Dendritic cell treated with granulocyte-macrophage colony-stimulating factor and Interleukin-4, amounts not matched to agents 40 ng/mL and 50 ng/mL, for 4 days (primary cell): Measurements from ENCODE around the gene HLA-A.
"Not testable (repeated sequence)": the region's sequence is repeated elsewhere in the genome, so short reads cannot be mapped to it uniquely, and the experiment has no call there.

Source experiments
- H3K27ac Mint-ChIP-seq: one replicate; pipeline ENCODE4 v1.8.0; 2022; ENCODE audit warnings: mild to moderate bottlenecking, mixed read lengths
- H3K27me3 Mint-ChIP-seq: one replicate; pipeline ENCODE4 v1.8.0; 2022; ENCODE audit warnings: mild to moderate bottlenecking, mixed read lengths
- H3K36me3 Mint-ChIP-seq: one replicate; pipeline ENCODE4 v1.8.0; 2022; ENCODE audit warnings: low read depth, mixed read lengths
- H3K4me1 Mint-ChIP-seq: one replicate; pipeline ENCODE4 v1.8.0; 2022; ENCODE audit warnings: low read depth, mixed read lengths
- H3K4me3 Mint-ChIP-seq: one replicate; pipeline ENCODE4 v1.8.0; 2022; ENCODE audit warnings: mild to moderate bottlenecking, moderate library complexity, mixed read lengths
- H3K9me3 Mint-ChIP-seq: one replicate; pipeline ENCODE4 v1.8.0; 2022; ENCODE audit warnings: mixed read lengths
- intact Hi-C: fragments of 100-400 bp; cut with micrococcal nuclease; formaldehyde crosslinking; loops from one replicate; pipeline ENCODE4 v1.15.0; 2022

The HLA-A gene

GRCh38 chr6:29958921-29959320 lies 16.6 kb downstream of the HLA-A start:
- intact Hi-C loops = no loop called here
- peak overlapping the region; percentile 68 for H3K27ac Mint-ChIP-seq
- no peaks in the 10 kb centered on the region for H3K9me3 Mint-ChIP-seq
- peak overlapping the region; percentile 30 for H3K4me3 Mint-ChIP-seq
- H3K27me3 Mint-ChIP-seq = no peaks in the 10 kb centered on the region
- H3K36me3 Mint-ChIP-seq = no peaks in the 10 kb centered on the region
- peaks cover 60% of the 10 kb centered on the region for H3K4me1 Mint-ChIP-seq

DNA sequence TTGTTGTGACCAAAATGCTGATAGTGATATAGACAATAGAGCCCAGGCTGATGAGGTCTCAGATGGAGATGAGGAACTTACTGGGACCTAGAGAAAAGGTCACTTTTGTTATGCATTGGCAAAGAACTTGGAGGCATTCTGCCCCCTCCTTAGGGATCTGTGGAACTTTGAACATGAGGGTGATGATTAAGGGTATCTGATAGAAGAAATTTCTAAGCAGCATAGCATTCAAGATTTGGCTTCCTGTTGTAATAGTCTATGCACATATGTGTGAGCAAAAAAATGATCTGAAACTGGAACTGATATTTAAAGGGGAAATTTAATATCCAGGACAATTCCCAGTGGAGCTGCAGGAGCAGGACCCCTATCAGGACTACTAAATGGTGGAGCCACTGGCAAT lies 17.1 kb downstream of the HLA-A start:
- Mint-ChIP-seq H3K36me3 (no peaks in the 10 kb centered on the region), H3K4me3 (no peak overlapping the region)

DNA sequence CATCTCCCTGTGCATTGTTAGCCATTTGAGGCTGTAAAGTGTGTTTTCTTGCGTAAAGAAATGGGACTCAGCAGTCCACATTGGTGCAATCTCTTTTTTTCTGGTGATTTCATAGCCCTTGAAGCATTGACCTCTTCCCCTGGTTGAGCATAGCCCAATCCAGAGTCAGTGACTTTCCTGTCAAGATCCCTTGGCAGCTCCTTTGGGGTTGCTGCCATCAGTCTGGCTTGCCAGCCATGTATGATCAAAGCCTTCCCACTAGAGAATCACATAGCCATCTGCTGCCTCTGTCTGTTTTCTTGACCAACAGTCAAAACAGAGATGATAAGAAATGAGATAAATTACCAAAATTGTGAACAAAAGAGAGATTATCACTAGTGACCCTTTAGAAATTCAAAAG lies 19.6 kb downstream of the HLA-A start:
- Mint-ChIP-seq H3K9me3 (no peaks in the 10 kb centered on the region), H3K27ac (no peak overlapping the region), H3K27me3 (no peaks in the 10 kb centered on the region), H3K36me3 (no peaks in the 10 kb centered on the region), H3K4me1 (peaks cover 90% of the 10 kb centered on the region), H3K4me3 (no peak overlapping the region)
- intact Hi-C loops = no loop called here

More for the DNA sequence above, 17.1 kb downstream of the HLA-A start:
- H3K27me3 Mint-ChIP-seq = no peaks in the 10 kb centered on the region
- intact Hi-C loops = no loop called here
- H3K9me3 Mint-ChIP-seq = no peaks in the 10 kb centered on the region
- H3K4me1 Mint-ChIP-seq = peaks cover 66% of the 10 kb centered on the region
- peak overlapping the region; percentile 68 for H3K27ac Mint-ChIP-seq

- H3K9me3 Mint-ChIP-seq, H3K4me3 Mint-ChIP-seq, intact Hi-C loops, H3K36me3 Mint-ChIP-seq, H3K27me3 Mint-ChIP-seq: not testable (repeated sequence)
- H3K27ac Mint-ChIP-seq = peak overlapping the region; percentile 87
- H3K4me1 Mint-ChIP-seq = peaks cover 82% of the 10 kb centered on the region
These were observed 21.4 kb downstream of the HLA-A start for GRCh38 chr6:29963697-29964096.

- Mint-ChIP-seq H3K27me3 (no peaks in the 10 kb centered on the region), H3K27ac (peak overlapping the region; percentile 87), H3K36me3 (no peaks in the 10 kb centered on the region), H3K9me3 (no peaks in the 10 kb centered on the region), H3K4me1 (peaks cover 74% of the 10 kb centered on the region), H3K4me3 (peak overlapping the region; percentile 71)
- intact Hi-C loops = no loop called here
These were observed 22.2 kb downstream of the HLA-A start for GRCh38 chr6:29964518-29964886.

GRCh38 chr6:29964887-29965562 lies 22.7 kb downstream of the HLA-A start:
- H3K9me3 Mint-ChIP-seq = no peaks in the 10 kb centered on the region
- H3K4me3 Mint-ChIP-seq = peak overlapping the region; percentile 71
- peaks cover 71% of the 10 kb centered on the region for H3K4me1 Mint-ChIP-seq

DNA sequence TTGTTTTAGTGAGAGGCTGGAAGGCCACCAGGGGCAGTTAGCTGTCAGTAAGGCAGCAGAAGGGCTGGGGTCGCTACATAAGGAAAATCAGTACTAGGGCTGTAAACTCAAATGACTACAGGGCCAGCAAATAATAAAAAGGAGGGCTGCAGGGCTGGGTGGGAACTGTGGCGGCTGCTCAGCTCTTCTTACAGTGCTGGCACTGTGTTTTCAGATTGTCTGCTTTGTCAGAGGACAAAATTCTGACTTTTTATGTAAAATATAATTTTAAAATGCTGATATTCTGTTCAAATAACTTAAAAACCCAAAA lies 23.2 kb downstream of the HLA-A start:
- peaks cover 67% of the 10 kb centered on the region for H3K4me1 Mint-ChIP-seq
- H3K4me3 Mint-ChIP-seq = peak overlapping the region; percentile 71
- peak overlapping the region; percentile 87 for H3K27ac Mint-ChIP-seq
- no peaks in the 10 kb centered on the region for H3K36me3 Mint-ChIP-seq
- H3K27me3 Mint-ChIP-seq = no peaks in the 10 kb centered on the region
- H3K9me3 Mint-ChIP-seq = no peaks in the 10 kb centered on the region
- intact Hi-C loops = loop anchor here (5.0 kb wide), 1 partner anchor 38 kb away; no protein-coding TSS in a partner anchor

More at GRCh38 chr6:29964887-29965562, 22.7 kb downstream of the HLA-A start:
- H3K27ac Mint-ChIP-seq = peak overlapping the region; percentile 87
- intact Hi-C loops = loop anchor here (5.0 kb wide), 1 partner anchor 38 kb away; no protein-coding TSS in a partner anchor
- no peaks in the 10 kb centered on the region for H3K27me3 Mint-ChIP-seq
- no peaks in the 10 kb centered on the region for H3K36me3 Mint-ChIP-seq

DNA sequence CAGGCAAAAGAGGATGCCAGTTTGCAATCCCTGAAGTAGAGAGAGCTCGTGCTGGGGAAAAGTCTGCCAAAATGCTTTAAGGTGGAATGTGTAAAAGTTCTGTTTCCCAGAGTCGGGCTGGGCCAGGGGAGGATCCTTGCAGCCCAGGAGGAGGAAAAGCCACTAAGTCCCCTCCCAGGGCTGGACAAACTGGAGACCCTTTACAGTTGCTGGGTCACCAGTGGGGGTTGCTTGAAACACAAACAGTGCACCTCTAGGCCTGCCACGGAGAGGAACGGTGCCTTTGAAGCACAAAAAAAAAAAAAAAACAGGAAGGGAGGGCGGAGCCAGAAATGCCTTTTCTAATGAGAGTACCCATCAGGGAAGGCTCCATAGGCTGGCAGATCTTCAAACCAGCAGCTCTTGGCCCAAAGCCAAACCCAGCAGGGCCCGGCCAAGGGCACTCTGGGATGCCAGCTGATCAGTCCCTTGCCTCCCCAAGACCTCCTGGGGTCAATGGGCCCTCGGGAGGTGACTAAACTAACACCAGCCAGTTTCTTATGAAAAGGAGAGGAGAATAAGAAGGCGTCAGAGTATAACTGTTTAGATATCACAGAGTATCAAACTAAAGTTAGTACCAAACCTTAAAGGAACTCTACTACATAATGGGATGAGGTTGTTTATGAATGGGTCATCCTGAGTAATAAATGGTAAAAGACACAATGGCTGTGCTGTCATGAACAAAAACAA lies 23.7 kb downstream of the HLA-A start:
- Mint-ChIP-seq H3K4me3 (peak overlapping the region; percentile 68), H3K36me3 (no peaks in the 10 kb centered on the region), H3K4me1 (peaks cover 65% of the 10 kb centered on the region), H3K27ac (peak overlapping the region; percentile 87), H3K9me3 (no peaks in the 10 kb centered on the region), H3K27me3 (peaks cover under 1% of the 10 kb centered on the region)
- intact Hi-C loops = loop anchor here (5.0 kb wide), 1 partner anchor 39 kb away; no protein-coding TSS in a partner anchor

DNA sequence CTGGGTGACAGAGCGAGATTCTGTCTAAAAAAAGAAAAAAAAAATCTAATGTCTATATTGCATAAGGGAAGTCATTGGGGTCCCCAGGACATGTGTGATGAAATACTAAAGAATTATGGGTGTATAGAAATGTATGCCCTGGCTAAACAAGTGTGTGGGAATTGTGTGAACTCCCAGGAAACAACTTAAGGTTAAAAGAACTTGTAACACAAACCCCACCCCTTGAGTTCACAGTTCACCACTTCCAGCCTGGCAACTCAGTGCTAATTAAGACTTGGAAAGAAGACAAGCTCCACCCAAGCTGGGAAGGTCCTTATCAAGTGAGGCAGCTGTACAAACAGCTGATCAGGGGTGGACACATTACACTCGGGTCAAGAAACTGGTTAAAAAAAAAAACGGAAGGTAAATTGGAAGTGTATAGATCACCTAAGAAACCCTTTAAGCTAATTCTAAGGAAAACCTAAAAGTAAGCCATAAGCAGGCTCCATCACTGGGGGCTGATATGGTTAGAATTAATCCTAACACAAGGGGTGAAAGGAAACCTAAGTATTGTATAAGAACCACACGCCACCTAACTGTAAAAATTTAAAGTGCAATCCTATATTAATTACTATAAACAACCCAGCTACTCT lies 25.2 kb downstream of the HLA-A start:
- Mint-ChIP-seq H3K4me3 (peak overlapping the region; percentile 58), H3K9me3 (no peaks in the 10 kb centered on the region), H3K4me1 (peaks cover 52% of the 10 kb centered on the region), H3K27ac (peak overlapping the region; percentile 87), H3K36me3 (no peaks in the 10 kb centered on the region), H3K27me3 (peaks cover 9% of the 10 kb centered on the region)
- intact Hi-C loops = loop anchor here (5.0 kb wide), 1 partner anchor 40 kb away; no protein-coding TSS in a partner anchor

- Mint-ChIP-seq H3K4me1 (peaks cover 45% of the 10 kb centered on the region), H3K27ac (no peak overlapping the region), H3K36me3 (no peaks in the 10 kb centered on the region), H3K4me3 (no peak overlapping the region), H3K27me3 (peaks cover 12% of the 10 kb centered on the region), H3K9me3 (no peaks in the 10 kb centered on the region)
- intact Hi-C loops = loop anchor here (5.0 kb wide), 1 partner anchor 41 kb away; no protein-coding TSS in a partner anchor
These were observed 25.8 kb downstream of the HLA-A start for GRCh38 chr6:29968130-29968529.

DNA sequence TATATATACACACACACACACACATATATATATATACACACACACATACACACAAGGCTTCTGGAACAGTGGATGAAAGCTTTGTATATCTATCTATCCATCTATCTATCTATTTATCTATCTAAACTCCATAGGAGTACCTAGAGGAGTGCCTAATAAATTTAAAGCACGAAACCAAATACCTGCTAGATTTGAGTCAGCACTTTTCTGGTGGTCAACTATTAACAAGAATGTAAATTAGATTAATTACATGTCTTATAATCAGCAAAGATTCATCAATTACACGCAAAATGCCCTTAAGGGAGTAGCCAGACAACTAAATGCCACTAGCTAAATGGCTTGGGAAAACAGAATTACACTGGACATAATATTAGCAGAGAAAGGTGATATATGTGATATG lies 26.6 kb downstream of the HLA-A start:
- no peak overlapping the region for H3K4me3 Mint-ChIP-seq
- H3K4me1 Mint-ChIP-seq = peaks cover 38% of the 10 kb centered on the region
- no peak overlapping the region for H3K27ac Mint-ChIP-seq
- no peaks in the 10 kb centered on the region for H3K9me3 Mint-ChIP-seq
- intact Hi-C loops = loop anchor here (5.0 kb wide), 1 partner anchor 42 kb away; no protein-coding TSS in a partner anchor
- peaks cover 19% of the 10 kb centered on the region for H3K27me3 Mint-ChIP-seq
- H3K36me3 Mint-ChIP-seq = no peaks in the 10 kb centered on the region

DNA sequence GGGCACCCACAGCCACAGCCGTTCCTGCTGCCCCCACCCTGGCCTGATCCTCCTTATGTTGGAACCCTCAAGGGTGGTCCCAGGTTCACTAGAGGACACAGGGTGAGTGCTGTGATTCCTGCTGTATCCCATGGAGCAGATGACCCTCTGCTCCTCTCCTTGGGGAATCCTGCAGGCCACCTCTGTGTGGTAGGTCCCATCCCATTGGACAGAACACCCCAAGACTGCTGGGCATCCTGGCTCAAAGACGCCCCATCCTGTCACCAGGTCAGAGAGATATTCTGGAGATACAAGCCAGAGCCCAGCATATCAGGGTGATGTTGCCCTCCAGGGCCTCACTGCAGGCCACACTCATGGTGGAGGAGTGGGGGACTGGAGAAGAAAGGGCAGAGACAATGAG lies 28.4 kb downstream of the HLA-A start:
- Mint-ChIP-seq H3K27me3 (peaks cover 37% of the 10 kb centered on the region), H3K27ac (no peak overlapping the region), H3K4me3 (no peak overlapping the region), H3K9me3 (no peaks in the 10 kb centered on the region), H3K36me3 (no peaks in the 10 kb centered on the region), H3K4me1 (peaks cover 39% of the 10 kb centered on the region)
- intact Hi-C loops = no loop called here

GRCh38 chr6:29974901-29975560 lies 32.7 kb downstream of the HLA-A start:
- Mint-ChIP-seq H3K27me3 (peaks cover 60% of the 10 kb centered on the region), H3K4me1 (peaks cover 35% of the 10 kb centered on the region), H3K9me3 (no peaks in the 10 kb centered on the region), H3K36me3 (no peaks in the 10 kb centered on the region), H3K27ac (peak overlapping the region; percentile 13), H3K4me3 (peak overlapping the region; percentile 64)
- intact Hi-C loops = loop anchor here (5.0 kb wide), 3 partner anchors 33 to 88 kb away; partner anchors contain the start of gene HLA-A
